ENCODE measurements around the gene OR5P2.

DNA sequence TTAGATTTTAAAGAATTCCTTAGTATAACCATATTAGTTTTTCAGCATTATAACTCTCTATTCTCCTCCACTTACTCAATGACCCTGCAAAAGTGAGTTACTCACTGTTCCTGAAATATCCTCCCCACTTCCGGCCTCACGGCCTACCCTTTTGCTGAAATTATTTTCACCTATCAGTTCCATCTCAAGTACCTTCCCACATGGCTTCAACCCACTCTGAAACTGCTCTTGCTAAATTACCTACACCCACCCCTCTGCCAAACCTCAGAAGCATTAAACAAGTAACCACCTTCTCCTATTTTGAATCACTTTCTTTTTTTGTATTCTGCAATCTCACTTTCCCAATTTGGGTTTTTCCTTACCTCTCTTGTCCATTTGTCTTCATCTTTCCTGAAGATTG is 37.7 kb downstream of the OR5P2 start:
- TF ChIP-seq ISL1 (CRISPR knock-in tag; IDR thresholded peaks at IDR 0.05) (no peak), ESRRG (CRISPR knock-in tag; IDR thresholded peaks at IDR 0.05) (no peak), CSDC2 (CRISPR knock-in tag; IDR thresholded peaks at IDR 0.05) (no peak), SNAI2 (CRISPR knock-in tag; IDR thresholded peaks at IDR 0.05) (no peak), ARNTL (CRISPR knock-in tag; IDR thresholded peaks at IDR 0.05; ENCODE audit: borderline replicate concordance, low read depth) (no peak), ZNF8 (CRISPR knock-in tag; IDR thresholded peaks at IDR 0.05) (no peak)
- TF ChIP-seq, protein P1, sequence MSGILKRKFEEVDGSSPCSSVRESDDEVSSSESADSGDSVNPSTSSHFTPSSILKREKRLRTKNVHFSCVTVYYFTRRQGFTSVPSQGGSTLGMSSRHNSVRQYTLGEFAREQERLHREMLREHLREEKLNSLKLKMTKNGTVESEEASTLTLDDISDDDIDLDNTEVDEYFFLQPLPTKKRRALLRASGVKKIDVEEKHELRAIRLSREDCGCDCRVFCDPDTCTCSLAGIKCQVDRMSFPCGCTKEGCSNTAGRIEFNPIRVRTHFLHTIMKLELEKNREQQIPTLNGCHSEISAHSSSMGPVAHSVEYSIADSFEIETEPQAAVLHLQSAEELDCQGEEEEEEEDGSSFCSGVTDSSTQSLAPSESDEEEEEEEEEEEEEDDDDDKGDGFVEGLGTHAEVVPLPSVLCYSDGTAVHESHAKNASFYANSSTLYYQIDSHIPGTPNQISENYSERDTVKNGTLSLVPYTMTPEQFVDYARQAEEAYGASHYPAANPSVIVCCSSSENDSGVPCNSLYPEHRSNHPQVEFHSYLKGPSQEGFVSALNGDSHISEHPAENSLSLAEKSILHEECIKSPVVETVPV (CRISPR knock-in tag; IDR thresholded peaks at IDR 0.05): no peak
- TF ChIP-seq, protein P2, sequence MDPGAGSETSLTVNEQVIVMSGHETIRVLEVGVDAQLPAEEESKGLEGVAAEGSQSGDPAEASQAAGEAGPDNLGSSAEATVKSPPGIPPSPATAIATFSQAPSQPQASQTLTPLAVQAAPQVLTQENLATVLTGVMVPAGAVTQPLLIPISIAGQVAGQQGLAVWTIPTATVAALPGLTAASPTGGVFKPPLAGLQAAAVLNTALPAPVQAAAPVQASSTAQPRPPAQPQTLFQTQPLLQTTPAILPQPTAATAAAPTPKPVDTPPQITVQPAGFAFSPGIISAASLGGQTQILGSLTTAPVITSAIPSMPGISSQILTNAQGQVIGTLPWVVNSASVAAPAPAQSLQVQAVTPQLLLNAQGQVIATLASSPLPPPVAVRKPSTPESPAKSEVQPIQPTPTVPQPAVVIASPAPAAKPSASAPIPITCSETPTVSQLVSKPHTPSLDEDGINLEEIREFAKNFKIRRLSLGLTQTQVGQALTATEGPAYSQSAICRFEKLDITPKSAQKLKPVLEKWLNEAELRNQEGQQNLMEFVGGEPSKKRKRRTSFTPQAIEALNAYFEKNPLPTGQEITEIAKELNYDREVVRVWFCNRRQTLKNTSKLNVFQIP (CRISPR knock-in tag; IDR thresholded peaks at IDR 0.05; ENCODE audit: borderline replicate concordance, low read depth): no peak
- TF ChIP-seq, protein P3, sequence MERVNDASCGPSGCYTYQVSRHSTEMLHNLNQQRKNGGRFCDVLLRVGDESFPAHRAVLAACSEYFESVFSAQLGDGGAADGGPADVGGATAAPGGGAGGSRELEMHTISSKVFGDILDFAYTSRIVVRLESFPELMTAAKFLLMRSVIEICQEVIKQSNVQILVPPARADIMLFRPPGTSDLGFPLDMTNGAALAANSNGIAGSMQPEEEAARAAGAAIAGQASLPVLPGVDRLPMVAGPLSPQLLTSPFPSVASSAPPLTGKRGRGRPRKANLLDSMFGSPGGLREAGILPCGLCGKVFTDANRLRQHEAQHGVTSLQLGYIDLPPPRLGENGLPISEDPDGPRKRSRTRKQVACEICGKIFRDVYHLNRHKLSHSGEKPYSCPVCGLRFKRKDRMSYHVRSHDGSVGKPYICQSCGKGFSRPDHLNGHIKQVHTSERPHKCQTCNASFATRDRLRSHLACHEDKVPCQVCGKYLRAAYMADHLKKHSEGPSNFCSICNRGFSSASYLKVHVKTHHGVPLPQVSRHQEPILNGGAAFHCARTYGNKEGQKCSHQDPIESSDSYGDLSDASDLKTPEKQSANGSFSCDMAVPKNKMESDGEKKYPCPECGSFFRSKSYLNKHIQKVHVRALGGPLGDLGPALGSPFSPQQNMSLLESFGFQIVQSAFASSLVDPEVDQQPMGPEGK (CRISPR knock-in tag; IDR thresholded peaks at IDR 0.05; ENCODE audit: borderline replicate concordance): no peak

Data from SK-N-SH treated with all-trans-retinoic acid at 6 μM for 48 hours (cell line).